GM04504 (cell line): ENCODE data around the gene RTN4.

Source experiments
- DNase-seq: peaks from one replicate; pipeline ENCODE4 v3.0.0-alpha.2; 2012; ENCODE audit warnings: low read depth

RTN4 gene

GRCh38 chr2:54969295-54969939 lies 80.8 kb downstream of the RTN4 start:
- DNase-seq = no peak

- DNase-seq = no peak
These were observed 81.6 kb downstream of the RTN4 start for GRCh38 chr2:54968561-54969218.

- DNase-seq = no peak
These were observed 82.4 kb downstream of the RTN4 start for GRCh38 chr2:54967759-54968365.

GRCh38 chr2:54967269-54967668 lies 83.0 kb downstream of the RTN4 start:
- no peak for DNase-seq

- no peak for DNase-seq
These were observed 83.4 kb downstream of the RTN4 start for GRCh38 chr2:54966837-54967236.

GRCh38 chr2:54966165-54966832 lies 84.0 kb downstream of the RTN4 start:
- no peak for DNase-seq

GRCh38 chr2:54965425-54965824 lies 84.8 kb downstream of the RTN4 start:
- no peak for DNase-seq

- DNase-seq = no peak
These were observed 85.4 kb downstream of the RTN4 start for GRCh38 chr2:54964816-54965215.

GRCh38 chr2:54964271-54964670 lies 86.0 kb downstream of the RTN4 start:
- no peak for DNase-seq

- no peak for DNase-seq
These were observed 86.8 kb downstream of the RTN4 start for GRCh38 chr2:54963476-54963875.

GRCh38 chr2:54962935-54963440 lies 87.3 kb downstream of the RTN4 start:
- DNase-seq = no peak

- no peak for DNase-seq
These were observed 87.7 kb downstream of the RTN4 start for GRCh38 chr2:54962511-54962910.

- no peak for DNase-seq
These were observed 90.1 kb downstream of the RTN4 start for GRCh38 chr2:54960164-54960563.

GRCh38 chr2:54958717-54959371 lies 91.4 kb downstream of the RTN4 start:
- no peak for DNase-seq

- DNase-seq = no peak
These were observed 92.8 kb downstream of the RTN4 start for GRCh38 chr2:54957321-54957999.

- no peak for DNase-seq
These were observed 94.1 kb downstream of the RTN4 start for GRCh38 chr2:54956111-54956627.

GRCh38 chr2:54955358-54956110 lies 94.7 kb downstream of the RTN4 start:
- DNase-seq = no peak

- no peak for DNase-seq
These were observed 95.4 kb downstream of the RTN4 start for GRCh38 chr2:54954705-54955357.

- no peak for DNase-seq
These were observed 96.1 kb downstream of the RTN4 start for GRCh38 chr2:54954158-54954557.

- peak; percentile 50 for DNase-seq
These were observed 97.2 kb downstream of the RTN4 start for GRCh38 chr2:54952978-54953456.
